ENCODE measurements around the gene EPHB6.

EPHB6 gene

DNA sequence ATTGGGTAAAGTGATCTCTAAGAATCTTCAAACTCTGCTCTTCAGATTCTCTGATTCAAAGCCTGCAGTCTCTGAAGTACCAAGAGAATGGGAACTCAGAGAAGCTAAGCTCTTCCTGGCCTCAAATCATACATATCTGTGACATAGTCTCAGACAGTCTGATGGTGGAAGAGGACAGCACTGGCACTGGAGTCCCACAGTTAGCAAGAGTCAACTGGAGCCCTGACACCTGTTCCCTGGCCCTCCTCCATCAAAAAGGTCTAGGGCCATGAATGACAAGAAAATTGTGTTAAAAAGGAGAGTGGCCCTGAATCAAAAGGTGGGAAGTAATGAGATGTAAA, 46.4 kb upstream of the EPHB6 start:
- ChIA-PET CTCF (interaction anchor here (0.6 to 7.8 kb wide), 7 partner anchors 9 to 395 kb away, joined by 3 to 90 read pairs (median 3); no protein-coding TSS in a partner anchor), POLR2A (interaction anchor here (0.9 kb wide), 1 partner anchor 25 kb away, joined by 4 read pairs; no protein-coding TSS in a partner anchor)
- DNase-seq (ENCODE audit: low read depth, low spot score) = no peak
- TF ChIP-seq, protein P1, sequence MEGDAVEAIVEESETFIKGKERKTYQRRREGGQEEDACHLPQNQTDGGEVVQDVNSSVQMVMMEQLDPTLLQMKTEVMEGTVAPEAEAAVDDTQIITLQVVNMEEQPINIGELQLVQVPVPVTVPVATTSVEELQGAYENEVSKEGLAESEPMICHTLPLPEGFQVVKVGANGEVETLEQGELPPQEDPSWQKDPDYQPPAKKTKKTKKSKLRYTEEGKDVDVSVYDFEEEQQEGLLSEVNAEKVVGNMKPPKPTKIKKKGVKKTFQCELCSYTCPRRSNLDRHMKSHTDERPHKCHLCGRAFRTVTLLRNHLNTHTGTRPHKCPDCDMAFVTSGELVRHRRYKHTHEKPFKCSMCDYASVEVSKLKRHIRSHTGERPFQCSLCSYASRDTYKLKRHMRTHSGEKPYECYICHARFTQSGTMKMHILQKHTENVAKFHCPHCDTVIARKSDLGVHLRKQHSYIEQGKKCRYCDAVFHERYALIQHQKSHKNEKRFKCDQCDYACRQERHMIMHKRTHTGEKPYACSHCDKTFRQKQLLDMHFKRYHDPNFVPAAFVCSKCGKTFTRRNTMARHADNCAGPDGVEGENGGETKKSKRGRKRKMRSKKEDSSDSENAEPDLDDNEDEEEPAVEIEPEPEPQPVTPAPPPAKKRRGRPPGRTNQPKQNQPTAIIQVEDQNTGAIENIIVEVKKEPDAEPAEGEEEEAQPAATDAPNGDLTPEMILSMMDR (IDR thresholded peaks at IDR 0.05; ENCODE audit: insufficient read depth, low read length, missing control alignments) = no peak
- no peak overlapping the region for H3K4me3 ChIP-seq (ENCODE audit: low read depth, low read length)

DNA sequence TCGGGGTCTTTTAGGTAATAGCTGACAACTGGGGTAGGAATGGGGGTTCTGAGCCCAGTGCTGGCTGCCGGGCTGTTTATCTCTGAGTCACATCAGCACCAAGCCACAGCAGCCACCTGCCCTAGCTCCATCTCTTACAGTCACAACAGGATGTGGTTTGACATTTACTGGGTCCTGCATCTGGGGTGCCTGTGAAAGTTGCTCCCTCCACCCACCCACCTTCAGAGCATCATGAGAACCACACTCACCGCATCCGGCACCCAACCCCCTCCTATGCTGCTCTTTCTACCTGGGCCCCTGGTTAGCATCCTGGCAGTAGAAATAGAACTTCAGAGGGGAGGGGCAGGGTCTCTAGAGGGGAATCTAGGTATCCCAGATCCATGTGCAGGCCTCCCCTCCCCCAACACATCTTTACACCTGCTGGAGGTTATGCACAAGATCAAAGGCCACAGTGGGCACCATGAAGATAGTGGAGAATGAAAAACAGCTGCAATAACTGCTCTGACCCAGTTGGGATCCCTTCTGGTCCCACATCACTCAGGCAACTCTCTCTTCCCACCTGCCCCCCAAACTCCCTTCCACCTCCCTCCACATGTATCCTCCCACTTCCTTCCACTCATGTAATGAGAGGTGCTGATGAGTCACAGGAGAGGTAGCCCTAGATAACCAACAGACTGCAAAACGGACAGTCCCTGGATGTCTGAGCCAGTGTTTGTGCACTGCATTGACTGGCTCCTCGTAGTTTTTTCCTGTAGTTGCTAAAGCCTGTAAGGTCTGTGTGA, 45.9 kb upstream of the EPHB6 start:
- TF ChIP-seq, protein P1 (IDR thresholded peaks at IDR 0.05; ENCODE audit: insufficient read depth, low read length, missing control alignments) = no peak
- POLR2A ChIA-PET = interaction anchor here (0.6 kb wide), 1 partner anchor 95 kb away, joined by 4 read pairs; no protein-coding TSS in a partner anchor
- H3K4me3 ChIP-seq (ENCODE audit: low read depth, low read length) = no peak overlapping the region
- no peak for DNase-seq (ENCODE audit: low read depth, low spot score)
- CTCF ChIA-PET = interaction anchor here (0.6 to 7.8 kb wide), 12 partner anchors 9 to 396 kb away, joined by 3 to 90 read pairs (median 12); no protein-coding TSS in a partner anchor

DNA sequence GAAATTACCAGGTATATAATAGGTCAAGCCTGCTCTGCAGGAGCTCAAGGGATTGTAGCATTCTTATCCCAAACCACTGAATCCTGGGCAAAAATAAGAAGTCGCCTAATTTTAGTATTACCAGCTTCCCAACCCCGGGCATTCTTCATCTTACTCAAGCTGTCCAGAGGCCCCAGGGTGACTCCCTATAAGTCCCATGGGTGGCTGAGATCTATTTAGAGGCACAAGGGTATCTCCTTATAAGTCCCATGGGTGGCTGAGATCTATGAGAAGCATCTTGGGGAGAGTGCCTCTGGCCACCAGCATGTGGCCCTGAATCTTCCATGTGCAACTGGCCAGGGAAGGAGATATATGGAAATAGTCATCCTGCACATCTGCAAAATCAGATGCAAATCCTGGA, 45.2 kb upstream of the EPHB6 start:
- no peak for DNase-seq (ENCODE audit: low read depth, low spot score)
- H3K4me3 ChIP-seq (ENCODE audit: low read depth, low read length) = no peak overlapping the region
- TF ChIP-seq, protein P1 (IDR thresholded peaks at IDR 0.05; ENCODE audit: insufficient read depth, low read length, missing control alignments) = no peak
- POLR2A ChIA-PET = interaction anchor here (0.6 kb wide), 1 partner anchor 95 kb away, joined by 4 read pairs; no protein-coding TSS in a partner anchor
- CTCF ChIA-PET = interaction anchor here (0.9 to 7.8 kb wide), 13 partner anchors 11 to 390 kb away, joined by 3 to 90 read pairs (median 20); no protein-coding TSS in a partner anchor

DNA sequence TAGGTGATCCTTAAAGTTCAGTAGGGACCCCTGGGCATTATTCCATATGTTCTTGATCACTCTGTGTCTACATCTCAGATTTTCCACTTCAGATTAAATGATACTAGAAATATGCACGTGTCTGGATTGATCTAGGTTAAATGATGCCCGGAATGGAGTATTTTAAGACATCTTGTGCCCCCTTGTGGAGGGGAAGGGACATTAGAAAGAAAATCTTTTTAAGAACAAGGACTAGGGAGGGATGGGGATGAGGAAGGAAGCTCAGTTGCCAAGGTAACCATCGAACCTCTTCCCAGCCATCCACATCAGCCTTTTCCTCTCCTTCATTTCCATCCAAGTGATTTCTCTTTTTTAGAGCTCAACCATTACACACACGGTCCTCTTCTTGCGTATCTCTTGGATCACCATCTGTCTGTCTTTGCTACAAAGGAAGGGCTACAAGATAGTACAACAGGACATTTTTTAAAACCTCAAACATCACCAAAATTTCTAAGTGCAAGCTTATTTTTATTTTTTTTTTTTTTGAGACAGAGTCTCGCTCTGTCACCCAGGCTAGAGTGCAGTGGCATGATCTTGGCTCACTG, 43.6 kb upstream of the EPHB6 start:
- TF ChIP-seq, protein P1 (IDR thresholded peaks at IDR 0.05; ENCODE audit: insufficient read depth, low read length, missing control alignments) = peak; percentile 41
- POLR2A ChIA-PET = no interaction called here
- DNase-seq (ENCODE audit: low read depth, low spot score) = no peak
- H3K4me3 ChIP-seq (ENCODE audit: low read depth, low read length) = no peak overlapping the region
- CTCF ChIA-PET = interaction anchor here (0.6 to 7.8 kb wide), 44 partner anchors 9 to 472 kb away, joined by 3 to 90 read pairs (median 4); no protein-coding TSS in a partner anchor

DNA sequence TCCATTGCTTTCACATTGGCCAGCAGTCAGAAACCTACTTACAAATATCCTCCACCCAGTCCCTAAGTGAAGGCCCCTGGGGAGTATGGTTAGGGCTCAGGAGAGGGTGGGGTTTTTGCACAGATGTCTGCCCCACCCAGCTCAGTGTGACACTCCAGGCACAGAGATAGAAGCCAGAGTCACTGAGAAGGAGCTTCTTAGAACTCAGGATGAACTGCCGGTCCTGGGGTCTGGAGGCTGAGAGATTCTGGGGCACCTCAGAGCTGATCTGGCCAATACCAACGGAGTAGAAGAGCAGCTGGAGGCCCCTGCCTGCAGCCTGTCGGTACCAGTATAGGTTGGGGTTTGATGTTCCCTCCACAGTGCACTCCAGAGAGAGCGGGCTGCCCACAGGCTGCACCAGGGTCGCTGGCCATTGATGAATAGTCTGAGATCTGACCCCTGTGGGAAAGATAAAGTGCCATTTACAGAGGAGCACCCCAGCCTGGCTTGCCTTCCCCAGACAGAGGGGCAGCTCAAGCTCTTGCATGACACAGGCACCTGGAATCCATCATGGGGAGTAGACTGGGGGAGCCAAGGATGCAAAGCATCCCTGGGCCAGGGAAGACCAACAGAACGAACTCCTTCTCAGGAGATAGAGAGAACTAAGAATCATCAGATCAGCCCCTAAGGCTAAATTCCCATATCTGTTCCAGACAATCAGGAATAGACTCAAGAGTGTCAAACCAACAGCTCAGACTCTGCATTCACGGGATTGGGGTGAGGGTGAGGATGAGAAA, 42.2 kb upstream of the EPHB6 start:
- no peak overlapping the region for H3K4me3 ChIP-seq (ENCODE audit: low read depth, low read length)
- no peak for DNase-seq (ENCODE audit: low read depth, low spot score)
- ChIA-PET POLR2A (no interaction called here), CTCF (interaction anchor here (0.8 to 7.8 kb wide), 17 partner anchors 8 to 436 kb away, joined by 3 to 90 read pairs (median 11); no protein-coding TSS in a partner anchor)
- TF ChIP-seq, protein P1 (IDR thresholded peaks at IDR 0.05; ENCODE audit: insufficient read depth, low read length, missing control alignments) = no peak
